K562 (cell line): Measurements from ENCODE around the gene OLFML1. TPM values are rescaled to one million over a fixed set of nuclear protein-coding genes. Genes with fewer than 3 reads are reported as not detected.

ENCODE experiments used
- ATAC-seq: fragments of 200-7000 bp; cut with Tn5 transposase; 3 replicates; pipeline ENCODE4 v1.9.1; 2020; ENCODE audit warnings: moderate library complexity
- BruUV-seq: library from RNA; stranded (reverse); fragments of 400-500 nt; replicated peaks from 2 replicates; lab custom pipeline; 2021; lab: Mats Ljungman, UMichigan
- CTCF ChIA-PET: fragments of 300-600 bp; formaldehyde crosslinking; extraction: SDS; loops from one replicate; lab custom pipeline; 2021; ENCODE audit warnings: low intra/inter-chr PET ratio; lab: Yijun Ruan, JAX
- POLR2A ChIA-PET: fragments of 300-600, 350-650 bp; sonication (Branson Sonifier 250); formaldehyde crosslinking; extraction: SDS; loops from one replicate; lab custom pipeline; 2021; ENCODE audit warnings: antibody characterized with exemption, inconsistent platforms; lab: Yijun Ruan, JAX
- DNase-seq, 4 experiments: peaks; one replicate each; pipeline versions ENCODE4 v3.0.0 to v3.0.0-alpha.2; 2011 to 2018; ENCODE audit warnings: low spot score in 3 of 4, mixed read lengths in 3 of 4; ENCODE audit errors: extremely low read depth in 1 of 4
- FAIRE-seq: peaks from 2 replicates; lab custom pipeline; 2011; peaks lifted over from hg19 to GRCh38; lab: Jason Lieb, UNC
- H2AFZ ChIP-seq: 2 replicates; pipeline ENCODE4 v1.6.0; 2011; ENCODE audit warnings: low read depth, low read length, control low read depth, inconsistent platforms
- H3K27ac ChIP-seq: fragments of 200-600 bp; 3 replicates; pipeline ENCODE4 v1.8.0; 2011; ENCODE audit warnings: low read depth, mild to moderate bottlenecking, control low read depth, inconsistent platforms, low read length, moderate library complexity, mixed read lengths; ENCODE audit errors: extremely low read depth
- H3K27me3 ChIP-seq, 2 experiments: fragments of 300-600 bp in 1 of 2; 2 replicates in 1 of 2; 3 replicates in 1 of 2; pipeline versions ENCODE4 v1.6.0 to v1.8.0; 2011; ENCODE audit warnings: inconsistent platforms in 2 of 2, low read length in 2 of 2, mild to moderate bottlenecking in 1 of 2, mixed read lengths in 1 of 2, moderate library complexity in 1 of 2; ENCODE audit not compliant: control insufficient read depth in 2 of 2, insufficient read depth in 2 of 2
- H3K36me3 ChIP-seq: fragments of 300-600 bp; 3 replicates; pipeline ENCODE4 v1.8.0; 2011; ENCODE audit warnings: mild to moderate bottlenecking, low read length, inconsistent platforms; ENCODE audit not compliant: control insufficient read depth, insufficient read depth
- H3K4me1 ChIP-seq, 2 experiments: fragments of 200-600 bp in 1 of 2; replicated peaks in 1 of 2; 2 replicates in 1 of 2; 3 replicates in 1 of 2; pipeline versions ENCODE4 v1.5.1 to v1.8.0; 2011; ENCODE audit warnings: inconsistent platforms in 2 of 2, low read length in 2 of 2, mild to moderate bottlenecking in 1 of 2, mixed read lengths in 1 of 2, moderate library complexity in 1 of 2; ENCODE audit not compliant: control insufficient read depth in 2 of 2, insufficient read depth in 2 of 2
- H3K4me2 ChIP-seq: 2 replicates; pipeline ENCODE4 v1.6.1; 2011; ENCODE audit warnings: low read length, control low read depth, inconsistent platforms, mixed read lengths; ENCODE audit not compliant: insufficient read depth
- H3K4me3 ChIP-seq: fragments of 200-600 bp; sonication (generic), shearing (Covaris generic); 2 replicates; pipeline ENCODE4 v1.5.1; 2016; ENCODE audit warnings: control low read depth, inconsistent platforms
- H3K79me2 ChIP-seq: fragments of 200-600 bp; 3 replicates; pipeline ENCODE4 v1.8.0; 2011; ENCODE audit warnings: low read length, inconsistent platforms; ENCODE audit not compliant: control insufficient read depth, insufficient read depth
- H3K9ac ChIP-seq, 2 experiments: 2 replicates each; pipeline versions ENCODE4 v1.6.0 to v1.6.1; 2011; ENCODE audit warnings: low read depth in 2 of 2, low read length in 2 of 2, control low read depth in 1 of 2, inconsistent platforms in 1 of 2, mild to moderate bottlenecking in 1 of 2, mixed read lengths in 1 of 2; ENCODE audit not compliant: insufficient read depth in 1 of 2
- H3K9me1 ChIP-seq: one replicate; pipeline ENCODE4 v1.6.0; 2011; ENCODE audit warnings: inconsistent platforms, mild to moderate bottlenecking, low read length, moderate library complexity; ENCODE audit not compliant: control insufficient read depth, insufficient read depth
- H3K9me3 ChIP-seq: replicated peaks from 2 replicates; pipeline ENCODE4 v1.5.1; 2011; ENCODE audit warnings: low read depth, low read length, inconsistent platforms; ENCODE audit not compliant: control insufficient read depth, insufficient read depth
- H4K20me1 ChIP-seq: replicated peaks from 2 replicates; pipeline ENCODE4 v1.6.1; 2011; ENCODE audit warnings: low read length, inconsistent platforms, mixed read lengths; ENCODE audit not compliant: control insufficient read depth, insufficient read depth
- E2F8 ChIP-seq: fragments of 450-650 bp; IDR thresholded peaks from 2 replicates; pipeline ENCODE4 v1.7.1; 2018; ENCODE audit warnings: mild to moderate bottlenecking, low read depth; ENCODE audit not compliant: partially characterized antibody
- MCM3 ChIP-seq: fragments of 450-650 bp; IDR thresholded peaks from 2 replicates; pipeline ENCODE4 v1.6.1; 2016
- MECOM ChIP-seq: fragments of 250-450 bp; sonication (Bioruptor Pico); IDR thresholded peaks from 2 replicates; pipeline ENCODE4 v1.8.0; 2022; ENCODE audit warnings: inconsistent platforms
- POLR2AphosphoS5 ChIP-seq: IDR thresholded peaks from 2 replicates; pipeline ENCODE4 v1.6.1; 2011; ENCODE audit warnings: mild to moderate bottlenecking, low read depth, low read length, moderate library complexity; ENCODE audit not compliant: control insufficient read depth, insufficient read depth
- SMAD1 ChIP-seq: fragments of 150-350 bp; IDR thresholded peaks from 2 replicates; pipeline ENCODE4 v1.6.1; 2014; ENCODE audit warnings: low read length, low read depth; ENCODE audit not compliant: partially characterized antibody
- TRIM28 ChIP-seq: fragments of 450-650 bp; IDR thresholded peaks from 2 replicates; pipeline ENCODE4 v1.6.1; 2017
- WHSC1 ChIP-seq: IDR thresholded peaks from one replicate; pipeline ENCODE4 v1.6.1; 2012; ENCODE audit warnings: low read length, control low read depth, inconsistent platforms
- ZBTB12 ChIP-seq: fragments of 250-450 bp; sonication (Bioruptor Pico); IDR thresholded peaks from 2 replicates; pipeline ENCODE4 v1.4.0; 2020
- ZNF766 ChIP-seq: fragments of 200-800 bp; sonication (Bioruptor generic); conservative IDR thresholded peaks from 2 replicates; pipeline ENCODE4 v1.6.1; 2016; ENCODE audit warnings: missing genetic modification characterization, missing compliant biosample characterization
- WGBS: fragments of 100-300 bp; shearing (Covaris generic); methylation state at CpG from one replicate; pipeline ENCODE4 v1.1.6; 2016; ENCODE audit warnings: low coverage, mixed read lengths; ENCODE audit not compliant: insufficient coverage; ENCODE audit errors: missing lambda C conversion rate; 5-methylcytosine and 5-hydroxymethylcytosine counted together
- in situ Hi-C: fragments of 300-500 bp; cut with MboI; formaldehyde crosslinking; loops from 4 replicates; pipeline ENCODE4 v1.15.0; 2018; ENCODE audit warnings: inconsistent platforms, mixed read lengths
- intact Hi-C: fragments of 100-400 bp; cut with micrococcal nuclease; formaldehyde crosslinking; loops from 2 replicates; pipeline ENCODE4 v1.14.2; 2022
- polyA plus RNA-seq, 8 experiments: library from polyadenylated mRNA; depleted of rRNA in 4 of 8; stranded (reverse) in 5 of 8; unstranded in 3 of 8; fragments of >200 nt; fragmentation: Nextera tagmentation in 2 of 8; fragmentation: Illumina TruSeq in 1 of 8; extraction: Ambion mirVana in 2 of 8; extraction: Trizol in 1 of 8; gene quantifications; 2 replicates each; pipeline versions ENCODE4 v1.2.1 to v1.2.3, GENCODE V29; 2011 to 2014; ENCODE audit warnings: inconsistent platforms in 1 of 8, missing spikeins in 1 of 8
- total RNA-seq, 7 experiments: library from RNA; depleted of rRNA in 6 of 7; stranded (reverse); fragments of >200 nt in 6 of 7; fragmentation: Illumina TruSeq in 2 of 7; extraction: Trizol in 2 of 7; gene quantifications; 2 replicates each; pipeline versions ENCODE4 v1.2.1 to v1.2.3, GENCODE V29; 2011 to 2021; ENCODE audit warnings: low replicate concordance in 1 of 7

The OLFML1 gene
- total and polyA plus RNA-seq, 9 of the 15 experiments (the other 6 are each of a cell fraction or from before 2014, with no cell fraction given), result not detected

GRCh38 chr11:7451520-7451919 is 33.8 kb upstream of the OLFML1 start:
- intact Hi-C loops, result no loop called here
- Histone ChIP-seq H3K4me2 (no peak overlapping the region), H2AFZ (no peak overlapping the region), H3K79me2 (no peaks in the 10 kb centered on the region), H3K9me3 (no peaks in the 10 kb centered on the region), H3K9me1 (no peaks in the 10 kb centered on the region), H3K36me3 (no peaks in the 10 kb centered on the region), H3K27ac (no peak overlapping the region), H3K4me1 (no peaks in the 10 kb centered on the region), H3K9ac (no peak overlapping the region)
- in situ Hi-C loops, result no loop called here
- CTCF ChIA-PET, result no interaction called here
- FAIRE-seq, result no peak
- ATAC-seq, result no peak
- WGBS, result 0% methylated on average over 3 of the region's 3 CpGs
- POLR2A ChIA-PET, result no interaction called here
- DNase-seq, result no peak
- no TSS peak for BruUV-seq
- TF ChIP-seq WHSC1, result no peak
- no peak for TF ChIP-seq SMAD1
- TF ChIP-seq E2F8, result no peak
- TF ChIP-seq POLR2AphosphoS5, result no peak
- TF ChIP-seq TRIM28, result no peak
- no peak for TF ChIP-seq ZNF766
- no peak for TF ChIP-seq MCM3
- no peak for TF ChIP-seq MECOM (CRISPR knock-in tag)
- TF ChIP-seq ZBTB12 (CRISPR knock-in tag), result no peak
- TF ChIP-seq, all 486 proteins: peak for 0
- no peaks in the 10 kb centered on the region for H4K20me1 ChIP-seq
- peaks cover 0 to 8% of the 10 kb centered on the region in 2 experiments; a peak in 3 of 5 replicates for H3K27me3 ChIP-seq
- no peak overlapping the region for H3K4me3 ChIP-seq
